Mesothelial cell of epicardium (in vitro differentiated cells): ENCODE data around the gene TUT4. TPM values are rescaled to one million over a fixed set of nuclear protein-coding genes. Genes with fewer than 3 reads are reported as not detected.

Experiments
- DNase-seq, 2 experiments: peaks; one replicate each; pipeline ENCODE4 v3.0.0; 2021; ENCODE audit warnings: low spot score in 2 of 2; ENCODE audit not compliant: unreplicated experiment in 2 of 2
- H3K27ac Mint-ChIP-seq: 2 replicates; pipeline ENCODE4 v1.8.0; 2021; ENCODE audit warnings: mixed read lengths
- H3K27me3 Mint-ChIP-seq: 2 replicates; pipeline ENCODE4 v1.8.0; 2021; ENCODE audit warnings: low read depth, mixed read lengths
- H3K36me3 Mint-ChIP-seq: 2 replicates; pipeline ENCODE4 v1.8.0; 2021; ENCODE audit warnings: mixed read lengths
- H3K4me1 Mint-ChIP-seq: 2 replicates; pipeline ENCODE4 v1.8.0; 2021; ENCODE audit warnings: mixed read lengths
- H3K4me3 Mint-ChIP-seq: 2 replicates; pipeline ENCODE4 v1.8.0; 2021; ENCODE audit warnings: mild to moderate bottlenecking, moderate library complexity, mixed read lengths
- H3K9me3 Mint-ChIP-seq: 2 replicates; pipeline ENCODE4 v1.8.0; 2021; ENCODE audit warnings: mixed read lengths
- total RNA-seq: library from RNA; stranded (reverse); gene quantifications from 3 replicates; pipeline ENCODE4 v1.2.1, GENCODE V29; 2021
- TF ChIP-seq, protein P1 (sequence below): fragments of 200-600 bp; sonication (generic); IDR thresholded peaks from one replicate; pipeline ENCODE4 v1.5.0; 2021; ENCODE audit warnings: antibody characterized with exemption; ENCODE audit not compliant: unreplicated experiment

The TUT4 gene
- total RNA-seq, 1 donor from 2014 or later = 129 TPM

DNA sequence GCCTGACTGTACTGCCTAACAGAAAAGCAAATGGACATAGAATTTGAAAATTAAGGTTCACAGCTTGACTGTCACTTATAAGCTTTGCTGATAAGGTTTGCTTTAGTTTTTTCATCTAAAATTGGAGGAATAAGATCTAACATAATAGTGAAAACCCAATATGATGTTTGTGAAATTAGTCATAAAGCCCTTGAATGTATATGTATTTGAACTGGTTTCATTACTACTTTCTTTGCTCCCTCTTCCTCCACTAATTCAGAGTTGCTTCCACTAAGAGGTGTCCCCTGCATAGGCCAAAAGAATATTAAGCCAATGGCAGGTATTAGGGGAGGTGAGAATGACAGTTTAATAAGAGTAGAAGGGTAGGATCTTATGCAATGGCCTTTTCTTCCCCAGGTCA, 137.9 kb downstream of the TUT4 start:
- Mint-ChIP-seq H3K27ac (no peak overlapping the region), H3K4me3 (no peak overlapping the region), H3K27me3 (no peaks in the 10 kb centered on the region), H3K4me1 (no peaks in the 10 kb centered on the region), H3K9me3 (peaks cover 3% of the 10 kb centered on the region), H3K36me3 (peaks cover 52% of the 10 kb centered on the region)
- TF ChIP-seq, protein P1, sequence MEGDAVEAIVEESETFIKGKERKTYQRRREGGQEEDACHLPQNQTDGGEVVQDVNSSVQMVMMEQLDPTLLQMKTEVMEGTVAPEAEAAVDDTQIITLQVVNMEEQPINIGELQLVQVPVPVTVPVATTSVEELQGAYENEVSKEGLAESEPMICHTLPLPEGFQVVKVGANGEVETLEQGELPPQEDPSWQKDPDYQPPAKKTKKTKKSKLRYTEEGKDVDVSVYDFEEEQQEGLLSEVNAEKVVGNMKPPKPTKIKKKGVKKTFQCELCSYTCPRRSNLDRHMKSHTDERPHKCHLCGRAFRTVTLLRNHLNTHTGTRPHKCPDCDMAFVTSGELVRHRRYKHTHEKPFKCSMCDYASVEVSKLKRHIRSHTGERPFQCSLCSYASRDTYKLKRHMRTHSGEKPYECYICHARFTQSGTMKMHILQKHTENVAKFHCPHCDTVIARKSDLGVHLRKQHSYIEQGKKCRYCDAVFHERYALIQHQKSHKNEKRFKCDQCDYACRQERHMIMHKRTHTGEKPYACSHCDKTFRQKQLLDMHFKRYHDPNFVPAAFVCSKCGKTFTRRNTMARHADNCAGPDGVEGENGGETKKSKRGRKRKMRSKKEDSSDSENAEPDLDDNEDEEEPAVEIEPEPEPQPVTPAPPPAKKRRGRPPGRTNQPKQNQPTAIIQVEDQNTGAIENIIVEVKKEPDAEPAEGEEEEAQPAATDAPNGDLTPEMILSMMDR = no peak
- DNase-seq = no peak

DNA sequence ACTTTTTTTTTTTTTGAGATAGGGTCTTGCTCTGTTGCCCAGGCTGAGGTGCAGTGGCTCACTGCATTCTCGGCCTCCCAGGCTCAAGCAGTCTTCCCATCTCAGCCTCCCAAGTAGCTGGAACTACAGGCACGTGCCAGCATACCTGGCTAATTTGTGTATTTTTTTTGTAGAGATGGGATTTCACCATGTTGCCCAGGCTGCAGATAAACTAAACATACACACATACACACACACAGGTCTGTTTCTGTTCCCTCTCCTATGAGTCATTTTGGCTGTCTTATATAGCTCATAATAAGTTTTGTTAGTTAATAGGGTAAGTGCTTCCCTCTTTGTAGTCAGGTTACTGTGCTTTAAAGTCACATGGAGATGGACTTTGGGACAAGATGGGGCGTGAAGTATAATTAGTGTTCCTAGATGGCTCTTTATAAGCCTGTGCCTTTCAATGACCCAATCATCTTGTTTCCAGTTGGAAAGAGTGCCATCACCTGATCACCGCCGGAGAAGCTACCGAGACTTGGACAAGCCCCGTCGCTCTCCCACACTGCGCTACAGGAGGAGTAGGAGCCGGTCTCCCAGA, 139.4 kb downstream of the TUT4 start:
- Mint-ChIP-seq H3K9me3 (peaks cover 3% of the 10 kb centered on the region), H3K36me3 (peaks cover 53% of the 10 kb centered on the region), H3K27me3 (no peaks in the 10 kb centered on the region), H3K4me3 (no peak overlapping the region), H3K4me1 (no peaks in the 10 kb centered on the region), H3K27ac (no peak overlapping the region)
- TF ChIP-seq, protein P1 = no peak
- no peak for DNase-seq

DNA sequence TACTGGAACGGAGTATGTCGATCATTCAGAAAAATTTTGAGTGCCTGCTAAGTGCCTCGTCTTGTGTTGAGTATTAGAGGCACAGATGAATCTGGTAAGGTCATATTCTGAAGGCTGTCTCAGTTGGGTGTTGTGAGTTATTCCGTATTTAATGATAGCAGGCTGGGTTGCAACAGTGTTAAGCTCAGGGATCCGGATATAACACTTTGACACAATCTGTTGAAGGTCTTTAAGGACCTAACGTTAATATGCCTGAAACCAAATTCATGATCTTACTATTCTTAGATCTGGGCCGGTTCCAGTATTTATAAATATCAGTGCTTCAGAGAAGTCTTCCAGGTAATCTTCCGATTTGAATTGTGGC, 147.9 kb downstream of the TUT4 start:
- Mint-ChIP-seq H3K4me1 (peaks cover 28% of the 10 kb centered on the region), H3K27me3 (no peaks in the 10 kb centered on the region), H3K4me3 (peak overlapping the region; percentile 100), H3K36me3 (peaks cover 26% of the 10 kb centered on the region), H3K27ac (peak overlapping the region; percentile 99), H3K9me3 (no peaks in the 10 kb centered on the region)
- no peak for DNase-seq
- TF ChIP-seq, protein P1 = no peak

DNA sequence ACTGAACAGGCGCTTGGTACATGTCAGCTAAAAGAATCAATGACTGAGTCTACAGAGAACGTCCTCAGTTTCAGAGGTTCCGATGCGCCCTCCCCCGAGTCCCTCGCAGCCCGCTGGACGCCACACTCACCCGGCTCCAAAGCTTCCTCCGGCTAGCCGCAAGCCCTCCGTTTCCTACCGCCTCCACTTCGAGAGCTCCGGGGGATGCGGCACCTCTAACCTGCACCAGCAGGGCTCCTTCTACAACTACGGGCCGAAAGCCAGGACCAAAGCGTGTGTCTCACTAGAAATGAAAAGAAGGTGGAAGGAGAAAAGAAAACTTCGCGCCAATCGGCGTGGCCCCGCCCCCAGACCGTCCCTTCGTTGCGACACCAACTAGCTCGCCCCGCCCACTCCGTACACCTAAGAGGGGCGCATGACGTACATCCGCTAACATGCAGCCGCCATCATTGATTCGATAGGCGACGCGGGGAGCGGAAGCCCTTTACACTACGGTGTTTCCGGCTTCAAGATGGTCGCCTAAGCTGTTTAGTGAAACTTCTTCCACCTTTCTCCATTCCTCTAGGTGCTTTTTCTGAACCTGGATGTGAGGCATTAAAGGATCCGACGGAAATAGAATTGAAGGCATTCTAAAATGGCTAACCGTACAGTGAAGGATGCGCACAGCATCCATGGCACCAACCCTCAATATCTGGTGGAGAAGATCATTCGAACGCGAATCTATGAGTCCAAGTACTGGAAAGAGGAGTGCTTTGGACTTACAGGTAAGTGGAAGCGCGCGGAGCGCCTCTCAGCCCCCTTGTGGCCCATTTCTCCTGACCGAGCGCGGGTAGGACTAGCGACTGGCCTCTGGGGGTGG, 148.5 kb downstream of the TUT4 start, which contains the start of the genes ORC1 and PRPF38A:
Gene ORC1 (minus strand): TSS at position 308 of the 859 bp plus-strand sequence. CDS start 2,200 bp downstream, outside the sequence.
Gene PRPF38A (plus strand): TSS at position 487 of the 859 bp plus-strand sequence. CDS start 148 bp downstream, at position 635.
- Mint-ChIP-seq H3K27ac (peak within 1 kb of the TSS; percentile 99), H3K4me3 (peak within 1 kb of the TSS; percentile 100), H3K4me1 (peaks cover 28% of the 10 kb centered on the region), H3K27me3 (no peaks in the 10 kb centered on the region), H3K36me3 (peaks cover 26% of the 10 kb centered on the region), H3K9me3 (no peaks in the 10 kb centered on the region)
- TF ChIP-seq, protein P1 = peak; percentile 48
- peak; percentile 95 for DNase-seq

DNA sequence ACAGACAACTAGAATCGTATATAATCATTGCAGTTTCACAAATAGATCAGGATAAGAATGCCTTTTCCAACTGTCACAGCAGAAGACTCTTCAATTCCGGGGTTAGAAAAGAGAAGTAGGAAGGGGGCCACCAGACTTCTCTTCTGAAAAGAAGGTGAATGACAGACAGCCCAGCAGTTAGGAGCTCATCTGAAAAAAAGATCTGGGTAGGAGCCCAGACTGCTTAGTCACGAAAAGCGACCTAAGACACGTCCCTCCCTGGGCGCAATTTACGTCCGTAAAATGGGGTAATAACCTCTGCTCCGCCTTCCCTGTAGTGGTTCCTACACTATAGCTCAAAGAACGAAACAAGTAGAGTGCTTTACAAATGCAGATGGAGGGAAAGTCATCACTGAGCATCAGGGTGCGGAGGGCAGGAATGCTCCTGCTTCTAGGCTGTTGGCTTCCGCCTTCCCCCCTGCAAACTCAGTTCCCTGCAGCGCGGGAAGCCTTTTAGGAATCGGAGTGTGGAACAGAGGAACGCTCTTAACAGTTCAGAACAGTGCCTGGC, 149.3 kb downstream of the TUT4 start:
- TF ChIP-seq, protein P1 = no peak
- H3K4me1 Mint-ChIP-seq = peaks cover 28% of the 10 kb centered on the region
- no peak for DNase-seq

More for the DNA sequence above, 149.3 kb downstream of the TUT4 start:
- no peaks in the 10 kb centered on the region for H3K27me3 Mint-ChIP-seq
- H3K27ac Mint-ChIP-seq = peak overlapping the region; percentile 99
- peaks cover 21% of the 10 kb centered on the region for H3K36me3 Mint-ChIP-seq
- peak overlapping the region; percentile 100 for H3K4me3 Mint-ChIP-seq
- no peaks in the 10 kb centered on the region for H3K9me3 Mint-ChIP-seq
